GM19452 (cell line): ENCODE data around the gene ACR.

Experiments
- ATAC-seq: cut with Tn5 transposase; IDR thresholded peaks from one replicate; pipeline ENCODE4 v1.9.1; 2021; ENCODE audit not compliant: unreplicated experiment

ACR gene

GRCh38 chr22:50737728-50738648, at the start of gene ACR:
Gene ACR (plus strand): TSS chr22:50738204. CDS start chr22:50738236, 32 bp downstream.
- ATAC-seq, result no peak

- ATAC-seq, result no peak
Observed at GRCh38 chr22:50688448-50688847, 49.6 kb upstream of the ACR start.

GRCh38 chr22:50691521-50691920, 46.5 kb upstream of the ACR start:
- no peak for ATAC-seq

GRCh38 chr22:50693462-50693861, 44.5 kb upstream of the ACR start:
- no peak for ATAC-seq

GRCh38 chr22:50694099-50694605, 43.9 kb upstream of the ACR start:
- ATAC-seq, result no peak

GRCh38 chr22:50694766-50695420, 43.1 kb upstream of the ACR start:
- ATAC-seq, result no peak

GRCh38 chr22:50695421-50696250, 42.4 kb upstream of the ACR start:
- no peak for ATAC-seq

GRCh38 chr22:50696251-50696798, 41.7 kb upstream of the ACR start:
- no peak for ATAC-seq

- no peak for ATAC-seq
Observed at GRCh38 chr22:50696799-50697561, 41.0 kb upstream of the ACR start.

GRCh38 chr22:50697667-50698506, 40.1 kb upstream of the ACR start:
- ATAC-seq, result no peak

- ATAC-seq, result no peak
Observed at GRCh38 chr22:50698546-50698945, 39.5 kb upstream of the ACR start.

- no peak for ATAC-seq
Observed at GRCh38 chr22:50699001-50699755, 38.8 kb upstream of the ACR start.

GRCh38 chr22:50699756-50700386, 38.1 kb upstream of the ACR start:
- ATAC-seq, result no peak

- no peak for ATAC-seq
Observed at GRCh38 chr22:50700387-50701075, 37.5 kb upstream of the ACR start.

GRCh38 chr22:50701076-50701419, 37.0 kb upstream of the ACR start:
- no peak for ATAC-seq

- ATAC-seq, result no peak
Observed at GRCh38 chr22:50701428-50702154, 36.4 kb upstream of the ACR start.

- no peak for ATAC-seq
Observed at GRCh38 chr22:50702261-50702671, 35.7 kb upstream of the ACR start.
